Measurements from ENCODE around the gene CXCR2.
"Not testable (repeated sequence)": the region's sequence is repeated elsewhere in the genome, so short reads cannot be mapped to it uniquely, and the experiment has no call there.

The CXCR2 gene

GRCh38 chr2:218130377-218130776, 4.5 kb downstream of the CXCR2 start:
- DNase-seq (ENCODE audit: low spot score): no peak

GRCh38 chr2:218130822-218131221, 5.0 kb downstream of the CXCR2 start:
- DNase-seq (ENCODE audit: low spot score): no peak

DNA sequence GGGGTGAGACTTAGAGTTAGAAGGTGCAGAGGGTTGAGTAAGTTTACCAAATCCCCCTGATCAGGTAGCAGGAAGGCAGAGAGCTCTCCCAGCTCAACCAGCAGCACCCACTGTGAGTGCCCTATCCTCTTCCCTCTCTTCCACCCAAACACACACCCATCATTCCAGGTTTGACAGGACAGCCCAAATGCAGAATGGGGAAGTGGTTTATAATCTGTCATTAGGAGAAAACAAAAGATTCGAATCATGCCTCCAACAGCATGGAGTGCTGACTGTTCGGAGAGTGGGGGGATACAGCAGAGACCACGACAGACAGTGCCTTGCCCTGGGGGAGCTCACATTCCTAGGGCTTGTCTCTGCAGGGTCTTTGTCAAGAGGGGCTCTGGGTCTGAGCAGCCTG, 11.7 kb downstream of the CXCR2 start:
- no peak for DNase-seq (ENCODE audit: low spot score)

GRCh38 chr2:218138047-218138446, 12.2 kb downstream of the CXCR2 start:
- DNase-seq (ENCODE audit: low spot score): no peak

DNA sequence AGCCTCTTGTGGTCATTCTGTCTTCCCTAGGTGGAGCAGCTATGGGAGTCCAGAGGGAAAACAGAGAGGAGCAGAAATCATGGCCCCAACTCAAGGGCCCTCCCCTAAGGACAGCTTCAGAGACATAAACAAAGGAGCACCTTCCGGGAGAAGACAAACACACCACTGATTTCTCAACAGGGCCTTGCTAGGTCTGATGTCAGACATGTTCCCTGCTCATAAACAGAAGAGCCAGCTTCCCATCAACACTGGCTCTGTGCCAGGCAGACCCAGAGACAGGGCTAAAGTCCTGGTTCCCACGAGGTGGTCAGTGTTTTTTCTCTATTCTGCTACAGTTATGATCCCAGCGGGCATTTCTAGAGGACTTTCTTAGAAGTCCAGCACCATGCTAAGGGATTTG, 19.3 kb downstream of the CXCR2 start:
- no peak for DNase-seq (ENCODE audit: low spot score)

- DNase-seq (ENCODE audit: low spot score): no peak
Observed at GRCh38 chr2:218146056-218146455, 20.2 kb downstream of the CXCR2 start.

DNA sequence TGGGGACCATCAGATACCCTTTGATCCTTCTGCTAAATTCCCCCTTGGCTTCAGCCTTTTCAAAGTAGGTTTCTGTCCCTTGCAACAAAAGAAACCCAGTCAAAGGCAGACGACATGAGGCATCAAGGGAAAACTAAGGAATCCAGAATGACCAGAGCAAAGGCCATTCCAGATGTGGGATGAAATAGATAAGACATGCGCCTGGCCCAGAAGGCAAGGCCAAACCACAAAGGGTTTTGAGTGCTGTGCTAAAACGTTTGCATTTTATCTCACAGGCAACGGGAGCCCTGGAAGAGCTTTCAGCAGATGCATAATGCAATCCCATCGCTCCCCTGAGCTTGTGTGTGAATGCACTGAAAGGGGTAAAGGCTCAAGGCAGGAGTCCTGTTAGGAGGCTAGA, 23.3 kb downstream of the CXCR2 start:
- DNase-seq (ENCODE audit: low spot score): no peak

DNA sequence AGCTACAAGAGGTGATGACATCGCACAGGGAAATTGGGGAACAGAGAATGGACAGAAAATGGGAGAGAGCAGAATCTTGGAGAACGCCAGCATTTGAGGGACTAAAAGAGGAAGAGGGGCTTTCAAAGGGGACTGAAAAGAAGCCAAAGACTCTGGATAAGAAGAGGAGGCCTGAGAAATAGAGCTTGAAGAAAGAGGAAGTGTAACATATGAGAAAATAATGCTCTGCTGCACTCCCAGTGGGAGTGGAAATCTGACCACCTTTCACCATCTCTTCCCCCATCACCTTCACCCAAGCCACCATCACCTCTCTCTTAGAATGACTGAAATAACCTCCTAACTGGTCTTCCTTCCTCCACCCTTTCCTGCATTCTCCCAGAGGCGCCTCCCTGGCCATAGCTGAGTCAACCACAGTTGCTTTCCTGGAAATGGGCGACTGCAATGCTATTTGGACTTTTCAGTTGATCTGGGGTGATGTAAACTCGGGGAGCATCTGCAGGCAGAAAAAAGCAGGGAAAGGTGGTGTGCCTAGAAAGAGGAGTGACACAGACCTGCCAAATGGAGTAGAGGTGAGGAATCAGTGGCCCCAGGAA, 24.1 kb downstream of the CXCR2 start:
- no peak for DNase-seq (ENCODE audit: low spot score)

DNA sequence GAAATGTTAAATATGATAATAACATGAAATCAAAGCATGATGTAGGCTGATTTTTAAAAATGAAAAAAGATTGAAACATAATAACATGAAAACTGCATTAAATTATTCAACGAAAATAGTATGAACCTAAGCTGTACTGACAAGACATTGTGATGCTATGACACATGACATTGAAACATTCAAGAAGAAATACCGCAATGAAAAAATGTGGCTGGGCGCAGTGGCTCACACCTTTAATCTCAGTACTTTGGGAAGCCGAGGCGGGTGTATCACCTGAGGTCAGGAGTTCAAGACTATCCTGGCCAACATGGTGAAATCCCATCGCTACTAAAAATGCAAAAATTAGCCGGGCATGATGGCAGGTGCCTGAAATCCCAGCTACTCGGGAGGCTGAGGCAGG, 26.3 kb downstream of the CXCR2 start:
- no peak for DNase-seq (ENCODE audit: low spot score)

DNA sequence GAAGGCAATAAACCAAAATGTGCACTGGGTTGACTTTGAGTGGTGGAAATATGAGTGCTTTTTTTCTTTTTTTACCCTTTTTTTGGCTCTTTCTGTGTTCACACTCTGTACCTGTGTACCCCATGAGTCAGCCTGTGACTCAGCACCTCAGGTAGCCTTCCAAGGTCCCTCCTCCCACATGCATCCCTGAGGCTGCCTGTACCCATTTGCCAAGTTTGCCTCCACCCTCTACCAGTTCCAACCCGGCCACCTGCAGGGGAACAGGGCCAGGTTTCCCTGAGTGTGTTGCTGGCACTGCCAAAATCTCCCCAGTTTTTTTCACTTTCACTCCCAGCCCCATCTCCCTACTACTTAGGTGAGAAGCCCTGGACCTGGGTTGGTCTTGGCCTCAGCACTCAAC, 26.9 kb downstream of the CXCR2 start:
- DNase-seq (ENCODE audit: low spot score): no peak

DNA sequence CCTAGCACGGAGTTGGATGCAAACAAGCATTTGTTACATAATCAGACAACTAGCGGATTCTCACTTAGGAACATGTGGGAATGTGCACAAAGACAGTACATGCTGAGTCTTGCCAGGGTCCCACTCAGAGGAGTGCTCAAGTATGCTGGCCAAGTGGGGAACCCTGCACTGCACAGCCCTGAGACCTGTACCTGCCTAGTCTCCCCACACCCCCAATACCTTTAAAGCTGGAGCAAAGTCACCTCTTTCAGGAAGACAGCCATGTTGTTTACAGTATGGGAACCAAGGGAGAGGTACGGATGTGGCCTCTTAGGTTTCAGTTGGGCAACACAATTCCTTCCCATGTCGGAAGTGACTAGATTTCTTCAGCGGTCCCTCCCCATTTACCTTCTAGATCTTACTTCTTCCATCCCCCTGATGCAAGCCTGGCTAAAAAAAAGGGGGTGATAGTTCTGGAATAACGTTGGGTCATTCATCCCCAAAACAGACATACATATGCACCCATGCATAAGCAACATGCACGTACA, 30.2 kb downstream of the CXCR2 start:
- no peak for DNase-seq (ENCODE audit: low spot score)

DNA sequence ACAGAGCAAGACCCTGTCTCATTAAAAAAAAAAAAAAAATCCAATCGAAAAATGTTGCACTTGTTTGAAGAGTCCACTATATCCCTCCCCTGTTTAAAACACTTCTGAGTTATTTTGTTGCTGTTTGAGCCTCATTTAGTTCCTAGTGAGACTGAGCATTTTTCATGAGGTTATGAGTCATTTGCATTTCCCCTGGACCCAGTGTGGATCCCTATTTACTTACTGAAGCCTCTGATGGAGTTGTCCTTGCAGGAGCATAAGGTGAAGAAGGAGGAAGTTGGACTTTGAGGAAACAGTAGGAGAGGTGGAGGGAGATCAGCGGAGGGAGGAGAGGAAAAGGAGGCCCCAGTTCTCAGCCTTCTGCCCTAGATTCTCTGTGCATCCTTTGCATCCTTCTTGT, 35.8 kb downstream of the CXCR2 start:
- DNase-seq (ENCODE audit: low spot score): no peak

DNA sequence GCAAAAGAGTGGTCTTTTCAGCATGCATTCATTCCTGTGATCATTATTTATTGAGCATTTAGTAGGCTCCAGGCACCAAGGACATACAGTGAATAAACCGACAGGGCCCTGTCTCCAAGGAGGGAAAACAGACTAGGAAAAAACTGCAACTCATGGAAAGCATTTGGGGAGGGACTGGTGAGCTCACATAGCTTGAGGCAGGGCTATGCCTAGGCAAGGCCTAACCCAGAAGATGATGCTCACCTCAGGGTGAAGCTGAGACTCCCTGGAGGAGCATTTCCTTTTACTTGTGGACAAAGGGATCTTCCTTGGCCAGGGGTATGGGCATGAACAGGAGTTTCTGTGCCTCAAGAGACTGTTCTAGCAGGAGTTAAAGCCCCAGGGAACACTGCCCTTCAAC, 37.0 kb downstream of the CXCR2 start:
- DNase-seq (ENCODE audit: low spot score): no peak

GRCh38 chr2:218166791-218167190, 41.0 kb downstream of the CXCR2 start, which contains the start of gene CXCR1:
Gene CXCR1, minus strand, starts transcription at chr2:218166962. Its CDS starts 1,751 bp downstream, at chr2:218165211.
- DNase-seq (ENCODE audit: low spot score): no peak

DNA sequence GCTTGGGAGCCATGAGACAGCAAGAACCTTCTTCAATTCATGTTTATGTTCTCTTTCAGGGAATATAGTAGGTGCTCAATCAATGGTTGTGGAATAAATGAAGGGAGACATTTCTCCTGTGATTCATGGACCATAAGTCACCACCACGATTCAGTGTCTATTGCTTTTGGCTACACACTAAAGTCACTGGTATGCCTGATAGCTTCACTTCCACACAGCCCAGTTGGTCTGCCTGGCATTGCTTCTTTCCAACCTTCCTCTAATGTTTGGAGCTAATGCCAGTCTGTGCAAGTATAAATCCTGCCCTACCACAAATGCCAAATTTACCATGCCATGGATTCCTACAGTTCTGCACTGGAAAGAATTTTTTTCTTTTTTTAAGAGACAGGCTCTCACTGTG, 42.2 kb downstream of the CXCR2 start:
- no peak for DNase-seq (ENCODE audit: low spot score)

- peak; percentile 17 for DNase-seq (ENCODE audit: low spot score)
Observed at GRCh38 chr2:218168635-218169462, 43.0 kb downstream of the CXCR2 start.

GRCh38 chr2:218169757-218170546, 44.1 kb downstream of the CXCR2 start:
- DNase-seq (ENCODE audit: low spot score): no peak

- DNase-seq (ENCODE audit: low spot score): not testable (repeated sequence)
Observed at GRCh38 chr2:218171744-218172143, 45.9 kb downstream of the CXCR2 start.

- DNase-seq (ENCODE audit: low spot score): no peak
Observed at GRCh38 chr2:218172845-218173244, 47.0 kb downstream of the CXCR2 start.

DNA sequence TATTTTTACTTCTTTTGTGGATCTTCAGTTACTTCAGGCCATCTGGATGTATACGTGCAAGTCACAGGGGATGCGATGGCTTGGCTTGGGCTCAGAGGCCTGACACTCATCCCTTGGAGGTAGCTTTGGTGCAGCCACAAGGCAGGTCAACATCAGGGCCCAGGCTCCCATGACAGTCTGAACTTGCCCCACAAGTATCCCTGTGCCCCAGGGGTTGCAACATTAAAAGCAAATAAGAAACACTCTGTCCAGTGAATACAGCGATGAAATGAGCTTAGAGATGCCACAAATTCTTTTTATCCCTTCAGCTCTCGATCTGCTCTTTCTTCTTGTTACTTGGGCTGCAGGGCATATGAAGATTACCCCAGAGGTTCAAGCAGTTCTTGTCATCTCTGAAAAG, 54.0 kb downstream of the CXCR2 start:
- DNase-seq (ENCODE audit: low spot score): no peak

GRCh38 chr2:218180467-218181114, 54.8 kb downstream of the CXCR2 start:
- no peak for DNase-seq (ENCODE audit: low spot score)

DNA sequence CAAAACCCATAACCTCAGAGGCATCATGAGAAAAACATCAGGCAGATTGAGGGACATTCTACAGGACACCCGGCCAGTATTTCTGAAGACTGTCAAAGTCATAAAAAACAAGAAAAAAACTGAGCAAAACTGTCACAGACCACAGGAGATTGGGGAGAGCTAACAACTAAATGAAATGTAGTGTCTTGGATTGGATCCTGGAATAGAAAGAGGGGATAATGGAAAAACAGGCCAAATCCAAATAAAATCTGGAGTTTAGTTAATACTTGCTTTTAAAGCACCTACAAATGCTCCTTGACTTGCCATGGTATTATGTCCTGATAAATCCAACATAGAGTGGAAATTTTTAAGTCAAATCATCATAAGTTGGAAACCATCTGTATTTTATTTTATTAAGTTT, 58.5 kb downstream of the CXCR2 start:
- no peak for DNase-seq (ENCODE audit: low spot score)

Measured in pons (tissue), 1 donor.